NCI-H82 treated with DMSO at 0.1 percent for 48 hours (cell line): ENCODE results near the gene MSX1.
A peak's percentile ranks its signal among the peaks of the same experiment; 100 is the strongest.

ENCODE experiments used
- DNase-seq: peaks from one replicate; lab custom pipeline; 2025; ENCODE audit not compliant: unreplicated experiment; lab: John Stamatoyannopoulos, UW

MSX1 gene

DNA sequence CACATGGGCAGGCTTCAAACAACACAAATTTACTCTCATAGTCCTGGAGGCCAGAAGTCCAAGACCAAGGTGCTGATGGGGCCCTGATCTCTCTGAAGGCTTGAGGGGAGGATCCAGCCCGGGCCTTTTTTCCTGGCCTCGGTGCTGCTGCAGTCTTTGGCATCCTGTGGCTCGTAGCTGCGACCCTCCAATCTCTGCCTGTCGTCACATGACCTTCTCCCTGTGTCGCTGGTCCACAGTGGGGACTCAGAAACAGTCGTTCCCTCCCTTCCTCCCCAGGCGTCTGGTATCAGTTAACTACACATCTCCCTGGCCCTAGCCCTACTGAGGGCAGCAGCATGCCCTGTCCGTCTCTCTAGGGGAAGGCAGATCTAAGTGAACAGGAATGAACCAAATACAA lies 19.1 kb upstream of the MSX1 start:
- DNase-seq: no peak

DNA sequence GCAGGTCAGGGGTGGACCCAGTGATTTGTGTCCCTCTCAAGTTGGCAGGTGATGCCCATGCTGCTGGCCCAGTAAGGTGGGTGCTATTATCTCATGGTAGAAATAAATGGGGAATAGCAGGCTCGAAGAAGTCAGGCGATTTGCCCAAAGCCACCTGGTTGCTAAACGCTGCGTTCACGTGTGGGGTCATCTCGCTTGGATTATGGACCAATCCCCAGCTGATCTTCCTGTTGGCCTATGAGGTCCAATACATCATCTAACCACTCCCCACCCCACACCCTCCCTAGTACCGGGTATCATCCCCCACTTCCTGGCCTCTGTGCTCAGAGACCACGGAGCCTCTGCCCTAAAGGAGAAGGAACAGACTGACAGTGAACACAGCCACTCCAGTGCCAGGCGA lies 18.3 kb upstream of the MSX1 start:
- no peak for DNase-seq

DNA sequence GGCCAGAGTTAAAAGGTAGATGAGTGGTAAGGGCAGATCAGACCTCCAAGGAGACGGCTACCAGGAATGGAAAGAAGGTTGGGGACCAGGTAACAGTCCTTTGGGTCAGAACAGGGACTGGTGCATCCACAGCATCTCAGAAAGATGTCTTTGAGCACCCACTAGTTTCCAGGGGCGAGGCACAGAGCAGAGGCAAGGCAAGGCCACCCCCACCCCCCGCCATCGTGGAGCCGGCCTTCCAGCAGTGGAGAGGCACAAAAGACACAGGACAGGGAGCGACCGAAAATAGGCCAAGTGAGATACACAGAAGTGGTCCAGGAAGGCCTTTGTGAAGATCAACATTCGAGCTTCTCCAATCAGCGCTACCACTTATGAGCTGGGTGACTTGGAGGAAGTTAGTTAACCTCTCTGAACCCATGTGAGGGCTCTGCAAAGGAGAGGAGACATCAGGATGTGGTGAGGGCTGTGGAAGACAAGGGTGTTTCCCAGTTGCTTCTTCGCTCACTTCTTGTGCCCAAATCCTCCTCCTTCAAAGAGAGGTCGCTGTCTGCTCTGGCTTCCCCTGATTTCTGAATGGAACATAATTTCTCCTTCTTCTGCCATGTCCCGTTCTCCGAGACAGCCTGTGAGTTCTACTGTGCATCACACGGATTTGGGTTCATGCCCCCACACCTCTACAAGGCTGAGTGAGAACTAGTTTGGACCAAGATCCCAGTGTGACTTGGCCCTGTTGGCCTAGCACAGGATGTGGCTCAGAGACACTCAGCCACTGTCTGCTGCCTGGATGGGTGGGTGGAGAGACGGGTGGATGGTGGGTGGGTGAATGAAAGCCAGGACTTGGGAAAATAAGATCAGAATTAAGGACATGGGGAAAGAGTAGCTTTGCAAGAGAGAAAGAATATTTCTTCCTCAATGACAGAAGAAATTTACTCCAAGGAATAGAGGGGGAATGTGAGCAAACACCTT lies 16.7 kb upstream of the MSX1 start:
- DNase-seq: no peak

DNA sequence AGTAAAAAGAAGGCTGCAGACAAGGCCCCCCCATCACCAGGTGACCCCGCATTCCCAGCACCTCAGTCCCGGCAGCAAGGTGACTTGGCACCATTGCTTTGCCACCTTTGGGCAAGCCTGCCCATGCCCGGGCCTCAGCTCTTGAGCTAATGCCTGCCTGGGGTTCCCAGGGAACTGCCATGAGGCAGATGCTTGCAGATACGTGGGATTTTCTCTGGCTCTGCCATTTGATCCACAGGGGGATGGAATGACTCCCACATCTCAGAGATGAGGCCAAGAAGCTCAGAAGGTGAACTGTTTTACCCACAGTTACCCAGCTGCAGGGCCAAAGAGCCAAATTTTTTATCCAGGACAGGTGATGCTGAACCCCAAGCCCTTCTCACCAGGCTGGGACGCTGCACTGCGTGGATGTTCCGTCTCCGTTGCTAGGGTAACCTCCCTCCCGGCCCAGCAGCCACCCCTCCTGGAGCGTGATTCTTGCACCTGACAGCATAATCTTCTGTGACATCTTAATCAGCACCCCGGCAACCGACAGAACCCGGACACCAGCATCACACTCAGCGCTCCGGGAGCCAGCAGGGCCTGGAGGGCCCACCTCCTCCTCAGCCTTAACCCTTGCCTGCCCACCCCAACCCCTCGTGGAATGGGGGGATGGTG lies 15.7 kb upstream of the MSX1 start:
- DNase-seq: no peak

DNA sequence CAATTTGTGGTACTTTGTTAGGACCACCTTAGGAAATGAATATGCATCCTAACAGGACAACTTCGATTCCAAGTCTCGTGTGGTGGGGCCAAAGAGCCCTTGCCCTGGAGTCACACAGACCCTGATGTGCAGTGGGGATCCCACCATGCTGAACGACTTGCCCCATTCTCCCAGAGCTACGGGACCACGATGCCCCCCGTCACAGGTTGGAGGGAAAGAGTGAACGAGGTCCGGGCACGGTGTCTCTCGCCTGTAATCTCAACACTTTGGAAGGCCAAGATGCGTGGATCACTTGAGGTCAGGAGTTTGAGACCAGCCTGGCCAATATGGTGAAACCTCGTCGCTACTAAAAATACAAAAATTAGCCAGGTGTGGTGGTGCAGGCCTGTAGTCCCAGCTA lies 14.4 kb upstream of the MSX1 start:
- no peak for DNase-seq

DNA sequence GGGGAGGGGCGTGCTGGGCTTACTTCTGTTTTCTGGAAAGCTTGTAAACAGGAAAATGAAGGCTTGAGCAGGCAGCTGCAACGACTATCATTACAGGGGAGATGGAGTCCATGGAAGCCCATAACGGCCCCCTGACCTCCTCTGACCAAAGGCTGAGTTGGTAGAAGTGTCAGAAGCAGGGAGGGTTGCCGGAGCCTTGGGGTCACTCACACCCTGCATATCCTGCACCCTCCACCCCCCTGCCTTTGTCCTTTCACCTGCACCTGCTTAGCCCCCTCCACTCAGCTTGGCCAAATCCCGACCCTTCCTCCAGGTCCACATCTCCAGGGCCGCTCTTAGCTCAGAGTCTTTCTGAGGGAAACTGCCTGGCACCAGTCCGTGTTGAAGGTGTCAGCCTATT lies 12.5 kb upstream of the MSX1 start:
- DNase-seq: no peak

DNA sequence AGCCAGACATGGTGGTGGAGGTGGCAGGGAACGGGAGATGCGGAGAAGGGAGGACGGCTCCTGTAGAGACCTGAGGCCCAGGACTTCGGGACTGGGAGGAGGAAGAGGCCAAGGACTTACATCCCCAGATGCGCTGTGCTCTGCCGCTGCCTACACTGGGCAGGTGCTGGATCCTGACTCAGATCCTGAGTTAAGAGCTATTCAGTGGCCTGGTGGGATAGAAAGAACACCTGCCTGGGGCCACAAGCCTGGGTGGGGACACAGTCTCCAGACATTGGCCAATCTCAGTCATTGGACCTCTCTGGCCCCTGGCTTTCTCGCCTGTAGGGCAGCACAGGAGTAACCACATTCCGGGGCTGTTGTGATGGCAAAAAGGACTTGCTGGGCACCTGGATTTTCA lies 10.9 kb upstream of the MSX1 start:
- DNase-seq: no peak

DNA sequence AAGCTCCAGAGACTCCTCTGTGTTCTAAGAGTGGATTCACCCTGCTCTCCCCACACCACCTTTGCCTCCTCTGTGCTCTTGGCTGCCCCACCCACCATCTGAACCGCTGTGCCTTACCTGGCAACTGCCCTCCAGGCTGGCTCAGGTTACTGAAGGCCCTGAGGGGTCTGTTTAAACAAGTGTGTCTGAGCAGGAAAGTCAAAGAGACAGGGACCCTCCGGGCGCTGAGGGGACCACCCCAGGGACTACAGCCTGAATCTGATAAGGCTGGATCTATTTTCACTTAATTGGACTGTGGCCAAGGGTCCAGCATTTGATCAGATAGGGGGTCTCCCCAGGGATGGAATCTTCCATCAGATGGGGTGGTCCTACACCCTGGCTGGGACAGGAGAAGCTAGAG lies 10.4 kb upstream of the MSX1 start:
- DNase-seq: no peak

DNA sequence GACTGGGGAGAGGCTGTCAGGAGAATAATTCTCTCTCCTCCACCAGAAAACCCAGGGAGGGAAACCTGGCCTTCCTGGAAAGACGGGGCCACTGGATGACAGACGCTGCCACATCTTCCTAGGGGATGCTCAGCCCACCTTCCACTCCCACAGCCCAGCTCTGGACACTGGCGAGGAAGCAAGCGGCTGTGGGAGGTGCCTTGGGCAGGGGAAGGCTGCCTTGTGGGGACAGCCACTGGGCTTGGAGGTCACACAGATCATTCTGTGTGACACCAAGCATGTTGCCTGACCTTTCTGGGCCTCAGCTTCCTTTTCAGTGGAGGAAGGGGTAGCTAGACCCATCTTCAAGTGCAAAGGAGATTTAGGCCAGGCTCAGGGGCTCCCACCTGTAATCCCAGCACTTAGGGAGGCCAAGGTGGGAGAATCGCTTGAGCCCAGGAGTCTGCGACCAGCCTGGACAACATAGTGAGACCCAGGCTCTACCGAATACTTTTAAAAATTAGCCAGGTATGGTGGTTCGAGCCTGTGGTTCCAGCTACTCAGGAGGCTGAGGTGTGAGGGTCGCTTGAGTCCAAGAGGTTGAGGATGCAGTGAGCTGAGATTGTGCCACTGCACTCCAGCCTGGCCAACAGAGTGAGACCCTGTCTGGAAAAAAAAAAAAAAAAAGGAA lies 9.8 kb upstream of the MSX1 start:
- DNase-seq: no peak

DNA sequence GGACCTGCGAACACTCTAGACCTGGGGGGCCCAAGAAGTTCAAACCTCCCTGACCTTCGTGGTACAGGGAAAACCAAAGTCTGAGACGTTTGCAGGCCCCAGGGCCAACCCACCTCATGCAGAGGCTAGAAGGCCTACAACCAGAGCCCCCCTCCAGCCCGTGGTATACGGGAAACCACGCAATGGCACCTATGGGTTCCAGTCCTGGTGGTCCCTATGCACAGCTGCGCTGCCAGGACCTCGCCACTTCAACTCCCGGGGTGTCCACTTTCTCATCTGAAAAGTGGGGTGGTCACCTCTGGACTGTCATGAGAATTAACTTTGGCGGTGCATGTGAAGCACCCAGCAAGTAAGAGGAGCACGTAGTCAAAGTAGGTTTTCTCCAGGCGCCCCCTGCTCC lies 8.4 kb upstream of the MSX1 start:
- no peak for DNase-seq

DNA sequence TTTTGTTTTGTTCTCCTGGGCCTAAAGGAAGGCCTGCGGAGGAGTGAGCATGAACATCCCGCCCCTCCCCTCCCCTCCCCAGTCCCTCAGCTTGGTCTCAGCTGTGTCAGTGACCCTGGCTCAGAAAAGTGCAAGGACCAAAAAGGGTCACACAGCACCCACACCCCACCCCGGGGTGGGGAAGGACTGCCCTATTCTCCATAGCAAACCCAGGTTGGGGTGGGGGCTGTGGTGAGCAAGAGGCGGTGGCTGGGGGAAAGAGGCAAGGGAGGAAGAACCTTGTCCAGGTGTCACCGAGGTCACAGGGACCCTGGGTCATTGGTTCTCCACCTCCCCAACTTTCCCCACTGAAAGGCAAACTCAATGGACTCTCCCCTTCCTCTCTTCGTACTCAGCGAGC lies 7.6 kb upstream of the MSX1 start:
- no peak for DNase-seq

DNA sequence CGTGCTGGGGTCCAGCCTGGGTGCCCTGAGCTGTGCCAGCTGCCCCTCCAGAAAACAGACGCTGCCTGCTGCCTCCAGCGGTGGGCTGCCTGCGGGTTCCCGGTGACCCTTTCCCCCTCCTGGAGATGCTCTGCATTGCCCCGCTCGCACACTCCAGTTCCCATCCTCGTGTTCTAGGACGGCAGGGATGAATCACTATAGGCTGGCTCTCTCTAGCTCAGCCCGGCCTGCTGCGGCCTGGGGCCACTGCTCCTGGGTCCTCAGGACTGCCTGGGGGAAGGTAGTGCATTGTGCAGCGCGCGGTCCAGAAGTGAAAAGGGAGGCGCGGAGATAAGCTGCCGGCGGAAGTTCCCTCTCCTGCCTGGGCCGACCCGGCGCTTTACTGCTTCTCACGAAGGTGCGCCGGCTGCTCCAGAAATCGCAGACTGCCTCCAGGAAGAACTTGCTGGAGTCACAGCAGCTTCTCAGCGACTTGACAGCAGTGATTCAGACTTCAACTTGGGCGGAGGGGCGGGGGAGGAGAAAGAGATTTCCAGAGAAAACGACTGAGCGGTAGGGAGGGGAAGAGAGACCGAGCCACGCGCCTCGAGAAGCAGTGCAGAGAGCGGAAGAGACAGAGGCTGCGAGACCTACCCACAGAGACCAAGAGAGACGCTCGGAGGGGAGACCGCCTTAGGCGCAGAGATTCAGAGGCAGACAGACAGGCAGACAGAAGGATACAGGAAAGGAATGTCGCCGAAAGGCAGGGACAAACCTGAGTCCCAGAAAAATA lies 6.7 kb upstream of the MSX1 start:
- DNase-seq: no peak

DNA sequence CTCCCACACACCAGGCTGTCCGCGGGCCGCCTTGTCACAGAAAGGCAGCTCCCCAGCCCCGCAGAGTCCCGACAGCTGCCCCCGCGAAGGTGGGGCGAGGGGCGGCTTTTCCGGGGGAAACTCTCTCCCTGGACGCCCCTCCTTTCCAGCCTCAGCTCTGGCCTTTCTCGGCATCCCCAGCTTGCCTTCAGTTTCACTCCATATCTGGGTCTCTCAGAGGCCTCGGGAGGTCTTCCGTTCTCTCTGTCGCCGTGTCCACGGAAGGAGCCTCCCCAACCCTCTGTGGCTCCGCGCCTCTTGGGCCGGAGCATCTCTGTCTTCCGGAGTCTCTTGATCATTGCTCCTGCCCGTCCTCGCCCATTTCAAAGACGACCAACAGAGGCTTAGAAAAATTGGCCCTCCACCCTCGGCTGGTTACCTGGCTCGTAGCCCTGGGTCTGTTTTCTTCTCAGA lies 6.1 kb upstream of the MSX1 start:
- DNase-seq: no peak

DNA sequence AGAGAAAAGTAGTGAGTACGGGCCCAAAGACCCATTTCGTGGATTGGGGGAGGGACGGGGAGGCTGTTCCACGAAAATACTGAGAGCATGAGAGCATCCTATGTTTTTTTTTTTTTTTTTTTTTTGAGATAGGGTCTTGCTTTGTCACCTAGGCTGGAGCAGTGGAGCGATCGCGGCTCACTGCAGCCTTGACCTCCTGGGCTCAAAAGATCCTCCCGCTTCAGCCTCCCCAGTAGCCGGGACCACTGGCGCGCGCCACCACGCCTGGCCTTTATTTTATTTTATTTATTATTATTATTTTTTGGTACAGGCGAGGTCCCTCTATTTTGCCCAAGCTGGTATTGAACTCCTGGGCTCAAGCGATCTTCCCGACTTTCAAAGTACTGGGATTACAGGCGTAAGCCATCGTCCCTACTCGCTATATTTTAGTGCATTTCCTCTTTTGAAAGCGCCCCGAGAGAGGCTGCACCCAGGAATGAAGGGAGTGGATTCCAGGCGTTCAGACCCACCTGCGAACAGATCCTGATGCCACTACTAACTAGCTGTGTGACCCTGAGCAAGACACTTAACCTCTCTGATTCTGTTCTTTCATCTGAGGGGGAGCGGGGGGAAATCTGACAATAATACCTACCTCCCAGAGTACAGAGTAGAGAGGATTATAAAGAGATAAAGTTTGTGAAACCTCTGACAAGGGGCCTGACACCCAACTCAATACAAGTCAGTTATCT lies 5.4 kb upstream of the MSX1 start:
- no peak for DNase-seq

DNA sequence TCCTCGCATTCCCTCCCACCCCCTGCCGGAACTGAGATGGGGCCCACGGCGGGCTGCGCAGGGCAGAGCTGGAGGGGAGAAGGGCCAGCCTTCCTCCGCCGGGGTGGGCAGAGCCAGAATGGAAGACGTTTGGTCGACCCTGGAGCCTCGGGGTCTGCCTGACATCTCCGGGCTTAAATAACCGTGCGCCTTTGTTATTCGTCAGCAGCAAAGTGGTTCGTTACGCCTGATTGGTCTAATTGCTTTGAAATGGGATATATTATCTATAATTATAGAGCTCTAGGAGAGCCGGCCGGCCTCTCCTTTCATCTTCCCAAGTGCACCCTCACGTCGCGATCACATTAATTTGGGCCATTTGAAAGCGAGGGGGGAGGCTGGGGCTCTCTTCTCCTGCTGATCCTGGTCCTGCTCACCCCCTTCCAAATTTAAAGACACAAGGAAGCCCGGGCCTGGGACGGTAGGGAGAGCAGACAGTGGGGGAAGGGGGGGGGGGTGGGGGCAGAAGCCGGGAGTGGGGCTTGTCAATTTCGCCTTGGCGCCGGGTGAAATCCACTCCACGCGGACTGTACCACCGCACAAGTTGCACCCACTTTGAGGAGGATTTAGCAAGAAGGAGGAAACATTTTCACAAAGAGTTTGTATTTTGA lies 4.7 kb upstream of the MSX1 start:
- peak; percentile 18 for DNase-seq

DNA sequence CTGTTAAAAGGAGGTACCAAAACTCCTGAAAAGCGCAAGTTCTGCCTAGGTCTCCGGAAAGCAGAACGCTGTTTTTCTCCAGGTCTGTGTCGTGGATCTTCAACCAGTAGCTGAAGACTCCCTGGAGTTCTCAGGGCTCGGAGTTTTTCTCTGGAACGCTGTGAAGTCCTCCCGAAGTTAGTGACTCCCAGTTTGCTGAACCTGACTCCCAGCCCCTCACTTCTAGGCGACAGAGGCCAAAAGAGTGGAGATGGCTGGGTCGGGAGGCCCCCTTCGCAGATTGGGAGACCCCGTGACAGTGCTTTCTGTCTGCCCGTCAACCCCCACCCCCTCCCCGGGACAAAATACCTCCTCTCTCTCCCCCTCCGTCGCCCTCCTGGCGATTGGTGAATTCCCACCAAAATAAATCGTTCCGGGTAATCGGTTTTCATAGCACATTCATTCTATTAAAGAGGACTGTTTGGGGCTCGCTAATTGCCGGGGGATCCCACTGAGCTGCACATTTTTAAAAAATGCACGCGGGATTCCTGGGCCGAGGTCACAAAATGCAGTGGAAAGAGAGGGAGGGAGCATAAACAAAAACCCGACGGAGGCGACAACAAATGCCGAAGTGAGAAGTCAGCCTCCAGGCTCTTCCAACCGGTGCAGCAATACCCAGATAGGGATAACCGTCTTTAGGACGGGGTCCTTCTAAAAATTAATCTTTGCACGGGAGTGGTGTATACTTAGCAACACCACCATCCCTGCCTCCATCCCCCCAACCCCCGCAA lies 4.0 kb upstream of the MSX1 start:
- no peak for DNase-seq

DNA sequence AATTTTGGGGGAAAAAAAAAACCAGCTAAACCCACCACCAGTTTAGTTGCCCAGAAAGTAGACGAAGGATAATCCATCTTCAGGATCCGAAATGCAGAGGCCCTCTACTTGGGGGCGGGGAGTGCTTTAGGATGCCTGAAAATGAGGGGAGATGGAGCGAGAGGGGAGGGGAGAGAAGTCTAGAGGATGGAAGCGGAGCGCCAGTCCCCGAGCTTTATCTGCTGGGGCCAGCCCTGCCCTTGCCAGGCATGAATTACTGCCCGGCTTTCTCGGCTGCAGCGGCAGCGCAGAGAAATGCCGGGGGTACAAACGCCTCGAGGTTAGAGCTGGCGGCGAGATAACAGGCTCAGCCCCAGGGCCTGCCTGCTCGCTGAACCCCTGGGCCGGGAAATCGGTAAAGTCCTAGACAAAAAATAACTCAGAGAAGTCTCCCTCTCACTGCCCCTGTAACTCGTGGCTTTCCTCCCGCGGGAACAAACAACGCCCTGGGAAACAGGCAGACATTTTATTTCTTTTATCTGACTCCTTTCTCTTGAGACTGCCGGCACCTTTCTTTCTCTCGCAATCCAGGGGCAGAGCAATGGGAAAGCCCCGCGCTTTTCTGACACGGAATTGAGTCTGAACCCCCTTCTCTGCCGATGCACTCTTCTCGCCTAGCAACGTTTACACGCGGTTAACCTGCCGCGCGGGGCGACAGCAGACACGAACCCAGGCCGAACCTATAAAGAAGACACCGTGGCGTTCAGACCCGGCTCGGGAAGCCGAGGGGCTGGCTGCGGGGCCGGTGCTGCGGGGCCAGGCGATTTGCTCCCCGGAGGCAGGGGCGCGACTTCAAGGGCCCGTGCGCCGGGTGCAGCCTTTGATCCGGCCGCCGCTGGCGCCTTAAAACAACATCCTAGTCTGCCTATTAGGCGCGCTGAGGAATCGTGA lies 3.1 kb upstream of the MSX1 start:
- DNase-seq: no peak
